Tibial nerve (tissue), 4 donors: Measurements from ENCODE around the gene C14orf180.

Experiments used
- EP300 ChIP-seq, 2 donors: sonication (generic); formaldehyde crosslinking; IDR thresholded peaks; one replicate each; pipeline ENCODE4 v1.6.1; 2017; ENCODE audit warnings: antibody characterized with exemption in 2 of 2, mild to moderate bottlenecking in 1 of 2
- POLR2A ChIP-seq, 2 donors: fragments of 450-650 bp; IDR thresholded peaks; one replicate each; pipeline ENCODE4 v1.6.1; 2017; ENCODE audit warnings: antibody characterized with exemption in 2 of 2, mild to moderate bottlenecking in 2 of 2, moderate library complexity in 2 of 2
- TF ChIP-seq, protein P1 (sequence below), 5 experiments: fragments of 200-600 bp in 3 of 5; fragments of 450-650 bp in 2 of 5; sonication (generic) in 3 of 5; IDR thresholded peaks; one replicate each; pipeline ENCODE4 v1.5.1; 2016 to 2019; ENCODE audit warnings: antibody characterized with exemption in 5 of 5, mild to moderate bottlenecking in 3 of 5, moderate library complexity in 2 of 5

DNA sequence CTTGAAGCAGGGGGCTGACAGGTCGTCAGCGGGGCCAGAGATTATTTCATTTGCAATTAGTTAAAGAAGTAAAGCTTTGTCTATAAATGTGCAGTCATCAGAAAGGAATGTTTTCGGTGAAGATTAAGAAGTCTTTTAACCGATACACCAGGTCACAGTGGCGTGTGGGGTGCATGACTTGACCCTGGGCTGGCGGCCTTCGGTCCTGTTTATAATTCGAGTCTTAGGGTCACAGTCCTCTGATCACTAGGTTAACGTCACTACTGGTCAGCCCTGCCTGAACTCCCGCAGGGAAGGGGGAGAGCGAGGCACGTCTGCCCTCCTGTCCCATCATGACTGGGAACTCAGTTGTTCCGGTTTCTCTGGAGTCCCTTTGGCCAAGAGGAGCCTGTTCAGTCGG lies 5.0 kb upstream of the C14orf180 start:
- TF ChIP-seq POLR2A (IDR thresholded peaks at IDR 0.05) (no peak), EP300 (IDR thresholded peaks at IDR 0.05) (no peak)
- TF ChIP-seq, protein P1, sequence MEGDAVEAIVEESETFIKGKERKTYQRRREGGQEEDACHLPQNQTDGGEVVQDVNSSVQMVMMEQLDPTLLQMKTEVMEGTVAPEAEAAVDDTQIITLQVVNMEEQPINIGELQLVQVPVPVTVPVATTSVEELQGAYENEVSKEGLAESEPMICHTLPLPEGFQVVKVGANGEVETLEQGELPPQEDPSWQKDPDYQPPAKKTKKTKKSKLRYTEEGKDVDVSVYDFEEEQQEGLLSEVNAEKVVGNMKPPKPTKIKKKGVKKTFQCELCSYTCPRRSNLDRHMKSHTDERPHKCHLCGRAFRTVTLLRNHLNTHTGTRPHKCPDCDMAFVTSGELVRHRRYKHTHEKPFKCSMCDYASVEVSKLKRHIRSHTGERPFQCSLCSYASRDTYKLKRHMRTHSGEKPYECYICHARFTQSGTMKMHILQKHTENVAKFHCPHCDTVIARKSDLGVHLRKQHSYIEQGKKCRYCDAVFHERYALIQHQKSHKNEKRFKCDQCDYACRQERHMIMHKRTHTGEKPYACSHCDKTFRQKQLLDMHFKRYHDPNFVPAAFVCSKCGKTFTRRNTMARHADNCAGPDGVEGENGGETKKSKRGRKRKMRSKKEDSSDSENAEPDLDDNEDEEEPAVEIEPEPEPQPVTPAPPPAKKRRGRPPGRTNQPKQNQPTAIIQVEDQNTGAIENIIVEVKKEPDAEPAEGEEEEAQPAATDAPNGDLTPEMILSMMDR (IDR thresholded peaks at IDR 0.05) = no peak
